ENCODE data around the gene SPATA45.
A peak's percentile ranks its signal among the peaks of the same experiment; 100 is the strongest.
"Not testable (repeated sequence)": the region's sequence is repeated elsewhere in the genome, so short reads cannot be mapped to it uniquely, and the experiment has no call there.

Gene SPATA45

GRCh38 chr1:212833211-212834207 is 13.9 kb downstream of the SPATA45 start:
- not testable (repeated sequence) for DNase-seq (ENCODE audit: low read depth in 2 of 3, low spot score in 2 of 3)

GRCh38 chr1:212828395-212828794 is 19.1 kb downstream of the SPATA45 start:
- DNase-seq (ENCODE audit: low read depth in 2 of 3, low spot score in 2 of 3), result no peak

- DNase-seq (ENCODE audit: low read depth in 2 of 3, low spot score in 2 of 3), result no peak
Observed at GRCh38 chr1:212827831-212828278, 19.6 kb downstream of the SPATA45 start.

DNA sequence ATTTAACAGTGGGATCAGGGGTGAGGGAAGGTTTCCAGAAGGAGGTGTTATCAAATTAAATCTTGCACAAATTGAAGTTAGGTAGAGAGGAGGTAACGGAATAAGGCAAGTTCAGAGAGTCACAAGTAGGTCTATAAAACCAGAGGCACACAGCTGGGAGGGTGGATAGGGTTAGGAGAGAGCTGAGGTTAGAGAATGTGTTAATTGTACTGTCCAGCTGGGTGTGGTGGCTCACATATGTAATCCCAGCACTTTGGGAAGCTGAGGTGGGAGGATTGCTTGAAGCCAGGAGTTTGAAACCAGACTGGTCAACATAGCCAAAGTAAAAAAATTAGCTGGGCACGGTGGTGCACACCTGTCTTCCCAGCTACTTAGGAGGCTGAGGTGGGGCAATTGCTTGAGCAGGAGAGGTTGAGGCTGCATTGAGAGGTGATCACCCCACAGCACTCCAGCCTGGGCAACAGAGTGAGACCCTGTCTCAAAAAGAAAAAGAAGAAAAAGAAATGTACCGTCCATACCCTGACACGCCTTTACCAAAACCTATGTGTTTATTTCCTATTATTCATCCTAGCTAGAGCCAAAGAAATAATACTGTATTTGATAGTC is 20.2 kb downstream of the SPATA45 start:
- no peak for DNase-seq (ENCODE audit: low read depth in 2 of 3, low spot score in 2 of 3)

- no peak for DNase-seq (ENCODE audit: low read depth in 2 of 3, low spot score in 2 of 3)
Observed at GRCh38 chr1:212825798-212826452, 21.5 kb downstream of the SPATA45 start.

GRCh38 chr1:212824201-212824600 is 23.2 kb downstream of the SPATA45 start:
- DNase-seq (ENCODE audit: low read depth in 2 of 3, low spot score in 2 of 3), result no peak

GRCh38 chr1:212822956-212823355 is 24.5 kb downstream of the SPATA45 start:
- no peak for DNase-seq (ENCODE audit: low read depth in 2 of 3, low spot score in 2 of 3)

DNA sequence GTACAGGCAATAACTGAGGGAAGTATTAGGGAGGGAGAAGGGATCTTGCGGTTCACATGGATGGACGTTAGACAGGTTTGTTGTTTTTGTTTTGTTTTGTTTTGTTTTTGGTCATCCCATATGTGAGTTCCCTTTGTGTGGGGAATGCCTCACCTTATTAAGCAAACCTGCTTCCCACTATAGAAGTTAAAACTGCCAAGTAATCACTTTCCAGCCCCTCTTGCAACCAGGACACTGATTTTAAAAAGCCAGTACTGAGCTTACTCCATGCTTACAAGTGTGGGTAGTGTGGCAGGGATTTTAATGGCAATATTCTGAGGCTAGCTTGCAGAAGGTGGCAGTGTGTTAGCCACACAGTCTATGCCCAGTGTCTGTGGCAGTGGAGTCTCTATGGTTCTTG is 26.5 kb downstream of the SPATA45 start:
- DNase-seq (ENCODE audit: low read depth in 2 of 3, low spot score in 2 of 3), result no peak

GRCh38 chr1:212819726-212820125 is 27.7 kb downstream of the SPATA45 start:
- no peak for DNase-seq (ENCODE audit: low read depth in 2 of 3, low spot score in 2 of 3)

DNA sequence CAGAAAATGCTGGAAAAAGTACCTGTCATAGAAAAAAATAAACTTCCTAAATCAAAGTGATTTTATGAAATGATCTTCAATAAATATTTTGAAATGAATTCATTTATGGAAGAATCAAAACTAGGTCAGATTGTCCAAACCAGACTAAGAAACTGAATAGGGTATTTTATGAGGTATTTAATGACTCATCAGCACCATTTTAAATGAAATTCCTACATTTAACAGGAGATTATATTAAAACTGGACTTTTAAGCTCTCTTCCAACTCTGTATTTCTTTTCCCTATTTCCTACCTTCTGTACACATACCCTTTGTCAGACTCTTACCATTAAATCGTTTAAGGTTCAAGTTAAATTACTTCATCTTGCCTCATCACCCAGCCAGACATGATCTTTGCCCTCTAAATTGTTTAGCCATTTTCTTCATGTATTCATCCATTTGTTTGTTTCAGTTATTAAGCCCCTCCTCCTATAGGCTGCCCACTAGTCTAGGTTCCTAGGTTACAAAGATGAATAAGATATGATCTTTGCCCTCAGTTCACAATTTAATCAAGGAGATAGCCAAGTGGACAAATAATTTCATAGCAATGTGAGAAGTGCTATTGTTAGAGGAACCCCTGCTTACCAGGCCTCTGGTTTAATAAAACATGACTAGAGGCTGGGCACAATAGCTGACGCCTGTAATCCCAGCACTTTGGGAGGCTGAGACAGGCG is 30.7 kb downstream of the SPATA45 start:
- no peak for DNase-seq (ENCODE audit: low read depth in 2 of 3, low spot score in 2 of 3)

DNA sequence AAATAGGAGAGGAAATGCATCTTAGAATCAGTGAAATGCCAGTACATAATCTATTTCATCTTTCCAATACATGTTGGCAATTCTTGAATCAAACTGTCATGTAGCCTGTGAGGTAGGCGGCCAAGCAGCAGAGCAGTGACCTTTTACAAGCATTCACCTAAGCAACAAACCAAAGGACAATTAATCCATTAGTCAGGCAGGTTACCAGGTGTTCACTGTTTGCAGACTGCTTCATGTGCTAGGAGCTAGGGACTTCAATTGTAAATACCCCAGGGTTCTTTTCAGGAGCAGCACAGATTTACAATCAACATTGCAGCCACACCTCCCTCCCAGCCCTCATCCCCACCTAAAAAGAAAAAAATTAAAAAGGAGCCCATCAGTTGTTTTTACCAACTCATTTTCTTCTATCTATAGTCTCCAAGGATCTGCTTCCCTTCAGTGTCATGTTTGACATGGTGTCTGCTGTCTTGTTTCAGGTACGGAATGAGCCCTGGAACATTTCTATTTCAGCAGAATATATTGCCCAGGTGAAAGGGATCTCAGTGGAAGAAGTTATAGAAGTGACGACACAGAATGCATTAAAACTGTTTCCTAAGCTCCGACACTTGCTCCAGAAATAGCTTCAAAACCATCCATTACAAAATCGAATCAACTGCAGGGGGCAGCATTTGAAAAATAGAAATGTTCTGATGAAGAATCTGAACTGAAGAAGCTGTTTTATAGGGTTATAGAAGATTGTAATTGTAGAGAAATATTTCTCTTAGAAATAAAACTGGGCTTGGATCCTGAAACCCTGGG is 32.7 kb downstream of the SPATA45 start:
- DNase-seq (ENCODE audit: low read depth in 2 of 3, low spot score in 2 of 3), result no peak

DNA sequence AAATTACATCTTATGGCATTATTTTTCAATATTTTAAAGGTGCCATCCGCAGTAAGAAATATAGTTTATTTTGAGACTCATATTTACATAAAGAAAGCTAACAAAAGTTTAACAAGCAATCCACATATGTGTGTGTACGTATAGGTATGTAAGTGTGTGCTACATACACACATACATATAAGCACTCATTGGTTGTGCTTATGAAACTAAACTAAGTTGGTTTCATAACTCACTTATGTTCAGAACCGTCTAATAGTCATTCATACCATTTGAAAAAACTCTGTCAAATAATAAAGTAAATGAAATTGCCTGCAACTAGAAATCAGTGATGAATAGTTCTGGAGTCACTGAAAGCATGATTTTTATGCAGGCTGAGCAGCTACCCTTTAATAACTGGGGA is 41.7 kb downstream of the SPATA45 start:
- DNase-seq (ENCODE audit: low read depth in 2 of 3, low spot score in 2 of 3), result no peak

GRCh38 chr1:212797681-212798080 is 49.8 kb downstream of the SPATA45 start:
- no peak for DNase-seq (ENCODE audit: low read depth in 2 of 3, low spot score in 2 of 3)

DNA sequence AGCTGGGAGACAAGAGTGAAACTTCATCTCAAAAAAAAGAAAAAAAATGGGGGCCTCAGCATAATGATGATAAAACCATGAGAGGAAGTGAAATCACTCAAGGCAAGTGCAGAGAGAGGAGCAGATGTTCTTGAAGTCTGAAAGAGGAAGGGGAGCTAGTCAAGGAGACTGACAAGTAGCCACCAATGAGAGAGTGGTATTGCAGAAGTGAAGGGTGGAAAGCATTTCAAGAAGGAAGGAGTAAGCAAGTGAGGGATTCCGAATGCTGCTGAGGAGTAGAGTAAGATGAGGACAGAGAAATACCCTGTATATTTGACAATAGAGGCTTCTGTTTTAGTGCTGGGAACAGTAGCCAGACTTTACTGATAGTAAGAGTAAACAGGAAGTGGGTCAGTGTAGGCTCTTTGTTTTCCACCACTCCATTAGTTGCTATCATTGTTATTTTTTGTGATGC is 52.9 kb downstream of the SPATA45 start:
- DNase-seq (ENCODE audit: low read depth in 2 of 3, low spot score in 2 of 3), result no peak

DNA sequence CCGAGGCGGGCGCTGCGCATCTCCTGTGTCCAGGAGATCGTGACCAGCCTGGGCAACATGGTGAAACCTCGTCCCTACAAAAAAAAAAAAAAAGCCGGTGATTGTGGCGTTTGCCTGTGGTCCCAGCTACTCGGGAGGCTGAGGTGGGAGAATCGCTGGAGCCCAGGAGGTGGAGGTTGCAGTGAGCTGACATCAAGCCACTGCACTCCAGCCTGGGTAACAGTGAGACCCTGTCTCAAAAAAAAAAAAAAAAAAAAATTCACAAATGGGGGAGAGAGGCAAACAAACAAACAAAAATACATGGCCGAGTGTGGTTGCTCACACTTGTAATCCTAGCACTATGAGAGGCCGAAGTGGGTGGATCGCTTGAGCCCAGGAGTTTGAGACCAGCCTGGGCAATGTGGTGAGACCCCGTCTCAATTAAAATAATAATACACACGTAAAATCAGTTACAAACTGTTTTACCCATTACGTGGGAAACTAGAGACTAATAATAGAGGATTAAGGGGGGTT is 55.0 kb downstream of the SPATA45 start:
- no peak for DNase-seq (ENCODE audit: low read depth in 2 of 3, low spot score in 2 of 3)

DNA sequence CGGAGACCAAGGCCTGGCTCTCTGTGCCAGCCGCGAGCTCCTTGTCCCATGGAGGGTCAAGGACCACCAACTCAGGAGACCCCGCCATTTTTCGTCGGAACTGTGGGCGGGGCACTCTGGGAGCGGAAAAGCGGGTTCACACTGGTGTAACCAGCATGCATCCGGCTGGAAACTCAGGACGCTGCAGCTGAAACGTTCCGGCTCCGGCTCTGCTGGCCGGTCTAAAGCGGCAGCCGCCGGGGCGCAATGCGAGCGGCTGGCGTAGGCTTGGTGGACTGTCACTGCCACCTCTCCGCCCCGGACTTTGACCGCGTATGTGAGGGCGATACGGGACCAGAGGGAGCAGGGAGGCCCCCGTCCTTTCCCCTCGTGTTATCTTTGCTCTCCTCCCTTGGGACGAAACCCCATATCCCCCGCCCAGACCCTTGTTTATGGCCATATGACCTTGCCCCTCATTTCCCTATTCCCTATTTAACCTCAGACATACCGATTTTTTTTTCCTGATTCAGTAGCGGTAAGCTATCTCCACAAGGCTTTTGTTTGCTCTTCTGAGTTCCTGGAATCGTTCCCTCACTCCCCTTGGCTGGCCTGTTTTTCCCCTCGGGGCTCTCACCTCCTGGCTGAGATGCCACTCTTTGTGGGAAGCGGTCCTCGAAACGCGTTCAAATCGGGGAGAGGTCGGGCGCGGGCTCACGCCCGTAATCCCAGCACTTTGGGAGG is 55.6 kb downstream of the SPATA45 start, which contains the start of the genes NSL1 and TATDN3:
Gene NSL1 (minus strand): TSS at position 102 of the 720 bp plus-strand sequence. CDS start 14 bp downstream, at position 88.
Gene TATDN3 (plus strand): TSS at position 219 of the 720 bp plus-strand sequence. CDS start 28 bp downstream, at position 247.
- peak; percentile 89 to 100 (median 99) for DNase-seq (ENCODE audit: low read depth in 2 of 3, low spot score in 2 of 3)

DNA sequence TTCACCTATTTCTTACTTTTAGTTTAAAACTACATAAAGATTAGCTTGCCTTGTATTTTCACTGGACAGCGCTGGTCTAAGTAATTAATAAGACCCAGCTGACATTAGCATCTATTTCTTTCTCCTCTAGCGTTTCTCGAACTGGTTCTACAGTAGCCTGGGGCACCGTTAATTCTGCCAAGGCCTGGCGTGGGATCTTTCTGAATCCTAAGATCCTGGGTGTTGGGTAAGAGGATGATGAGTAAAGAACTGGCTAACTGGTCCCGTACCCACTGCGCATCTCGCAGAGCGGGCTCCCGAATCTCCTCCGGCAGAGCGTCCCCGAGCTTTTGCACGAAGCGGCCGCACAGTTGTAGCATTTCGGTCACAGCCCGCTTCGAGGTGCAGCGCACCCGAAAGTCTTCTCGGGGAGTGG is 56.2 kb downstream of the SPATA45 start:
- no peak for DNase-seq (ENCODE audit: low read depth in 2 of 3, low spot score in 2 of 3)

- no peak for DNase-seq (ENCODE audit: low read depth in 2 of 3, low spot score in 2 of 3)
Observed at GRCh38 chr1:212785871-212786270, 61.6 kb downstream of the SPATA45 start.

DNA sequence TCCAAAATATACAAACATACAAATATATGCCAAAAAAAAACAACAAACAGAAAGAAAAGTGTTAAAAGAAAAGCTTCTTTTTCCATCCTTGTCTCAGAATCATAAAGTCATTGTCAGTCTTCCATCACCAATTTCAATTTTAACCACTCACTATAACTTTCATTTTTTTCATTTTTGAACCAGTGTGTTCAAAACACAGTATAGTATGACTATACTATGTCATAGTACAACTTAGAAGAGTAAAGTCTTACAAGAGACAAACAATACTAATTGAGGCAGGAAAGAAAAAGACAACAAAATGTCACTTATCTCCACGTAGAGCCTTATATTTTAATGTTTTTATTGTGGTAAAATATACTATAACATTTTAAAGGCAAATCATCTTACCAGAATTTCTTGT is 63.5 kb downstream of the SPATA45 start:
- no peak for DNase-seq (ENCODE audit: low read depth in 2 of 3, low spot score in 2 of 3)

All from activated CD8-positive, alpha-beta memory T cell treated with anti-CD3 and anti-CD28 coated beads for 48 hours (primary cell).